Fibroblast of the conjunctiva (primary cell): ENCODE measurements around the gene HADHB.
"Not testable (repeated sequence)": the region's sequence is repeated elsewhere in the genome, so short reads cannot be mapped to it uniquely, and the experiment has no call there.

Source experiments
- DNase-seq: peaks from one replicate; pipeline ENCODE4 v3.0.0-alpha.2; 2010; ENCODE audit warnings: low read depth

HADHB gene

GRCh38 chr2:26330114-26330549 lies 85.4 kb downstream of the HADHB start:
- DNase-seq = peak; percentile 66

- no peak for DNase-seq
Observed at GRCh38 chr2:26330604-26331003, 85.9 kb downstream of the HADHB start.

- DNase-seq = not testable (repeated sequence)
Observed at GRCh38 chr2:26331321-26331720, 86.6 kb downstream of the HADHB start.

- DNase-seq = no peak
Observed at GRCh38 chr2:26333293-26333692, 88.6 kb downstream of the HADHB start.

GRCh38 chr2:26335231-26335630 lies 90.5 kb downstream of the HADHB start:
- no peak for DNase-seq

- no peak for DNase-seq
Observed at GRCh38 chr2:26336719-26337118, 92.0 kb downstream of the HADHB start.

GRCh38 chr2:26337298-26337697 lies 92.6 kb downstream of the HADHB start:
- DNase-seq = no peak
